Bronchial smooth muscle cell (primary cell): Measurements from ENCODE around the gene WDR36. TPM values are rescaled to one million over a fixed set of nuclear protein-coding genes. Genes with fewer than 3 reads are reported as not detected.

ENCODE experiments used
- total RNA-seq: library from RNA; depleted of rRNA; stranded (reverse); fragments of >200 nt; gene quantifications from 2 replicates; pipeline ENCODE4 v1.2.1, GENCODE V29; 2014

The WDR36 gene
- total RNA-seq = 43.5 and 87.4 TPM in 2 replicates

GRCh38 chr5:111092062-111092853 is at the start of gene WDR36:
Gene WDR36, plus strand, starts transcription at chr5:111092348. Its CDS starts 109 bp downstream, at chr5:111092457.

GRCh38 chr5:111071413-111071812 is 20.7 kb upstream of the WDR36 start, which contains the start of gene TSLP:
Gene TSLP, plus strand, starts transcription at chr5:111071713. Its CDS starts 178 bp downstream, at chr5:111071891.

Other genes starting within 250 kb of the WDR36 start
- 2.5 and 15.9 TPM in 2 replicates for gene TSLP, start 20.6 kb upstream of the WDR36 start, total RNA-seq
- gene CAMK4, start 132.0 kb downstream of the WDR36 start, total RNA-seq = 3.5 and 8.2 TPM in 2 replicates